GM12872 (cell line): ENCODE data around the gene EFHC1.

Source experiments
- TF ChIP-seq, protein P1 (sequence below): IDR thresholded peaks from 3 replicates; pipeline ENCODE4 v1.5.1; 2011; ENCODE audit warnings: low read depth, mild to moderate bottlenecking, low read length, moderate library complexity; ENCODE audit not compliant: insufficient read depth

Gene EFHC1

DNA sequence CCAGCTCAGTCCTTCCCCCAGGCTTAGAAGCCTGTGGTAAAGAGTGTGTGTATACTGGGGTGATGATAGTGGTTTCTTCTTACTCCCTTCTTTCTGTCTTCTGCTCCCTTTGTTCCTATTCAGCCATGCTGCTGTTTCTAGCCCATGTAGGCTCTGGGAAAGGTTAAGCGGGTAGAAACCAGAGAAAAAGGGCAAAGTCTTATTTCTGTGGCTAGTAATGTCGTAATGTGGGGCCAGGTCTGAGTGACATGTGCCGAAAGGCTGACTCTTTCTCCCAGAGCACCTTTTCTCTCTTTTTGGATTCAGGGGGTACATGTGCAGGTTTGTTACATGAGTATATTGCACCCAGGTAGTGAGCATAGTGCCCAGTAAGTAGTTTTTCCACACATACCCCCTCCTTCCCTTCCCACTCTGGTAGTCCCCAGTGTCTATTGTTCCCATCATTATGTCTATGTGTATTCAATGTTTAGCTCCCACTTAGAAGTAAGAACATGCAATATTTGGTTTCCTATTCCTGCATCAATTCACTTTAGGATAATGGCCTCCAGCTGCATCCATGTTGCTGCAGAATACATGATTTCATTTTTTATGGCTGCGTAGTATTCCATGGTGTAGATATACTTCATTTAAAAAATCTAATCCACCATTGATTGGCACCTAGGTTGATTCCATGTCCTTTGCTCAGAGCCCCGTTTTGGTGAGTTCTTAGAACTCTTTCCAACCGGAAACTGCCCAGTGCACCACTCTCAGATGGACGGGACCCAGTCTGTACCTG, 74.3 kb downstream of the EFHC1 start:
- TF ChIP-seq, protein P1, sequence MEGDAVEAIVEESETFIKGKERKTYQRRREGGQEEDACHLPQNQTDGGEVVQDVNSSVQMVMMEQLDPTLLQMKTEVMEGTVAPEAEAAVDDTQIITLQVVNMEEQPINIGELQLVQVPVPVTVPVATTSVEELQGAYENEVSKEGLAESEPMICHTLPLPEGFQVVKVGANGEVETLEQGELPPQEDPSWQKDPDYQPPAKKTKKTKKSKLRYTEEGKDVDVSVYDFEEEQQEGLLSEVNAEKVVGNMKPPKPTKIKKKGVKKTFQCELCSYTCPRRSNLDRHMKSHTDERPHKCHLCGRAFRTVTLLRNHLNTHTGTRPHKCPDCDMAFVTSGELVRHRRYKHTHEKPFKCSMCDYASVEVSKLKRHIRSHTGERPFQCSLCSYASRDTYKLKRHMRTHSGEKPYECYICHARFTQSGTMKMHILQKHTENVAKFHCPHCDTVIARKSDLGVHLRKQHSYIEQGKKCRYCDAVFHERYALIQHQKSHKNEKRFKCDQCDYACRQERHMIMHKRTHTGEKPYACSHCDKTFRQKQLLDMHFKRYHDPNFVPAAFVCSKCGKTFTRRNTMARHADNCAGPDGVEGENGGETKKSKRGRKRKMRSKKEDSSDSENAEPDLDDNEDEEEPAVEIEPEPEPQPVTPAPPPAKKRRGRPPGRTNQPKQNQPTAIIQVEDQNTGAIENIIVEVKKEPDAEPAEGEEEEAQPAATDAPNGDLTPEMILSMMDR = no peak

DNA sequence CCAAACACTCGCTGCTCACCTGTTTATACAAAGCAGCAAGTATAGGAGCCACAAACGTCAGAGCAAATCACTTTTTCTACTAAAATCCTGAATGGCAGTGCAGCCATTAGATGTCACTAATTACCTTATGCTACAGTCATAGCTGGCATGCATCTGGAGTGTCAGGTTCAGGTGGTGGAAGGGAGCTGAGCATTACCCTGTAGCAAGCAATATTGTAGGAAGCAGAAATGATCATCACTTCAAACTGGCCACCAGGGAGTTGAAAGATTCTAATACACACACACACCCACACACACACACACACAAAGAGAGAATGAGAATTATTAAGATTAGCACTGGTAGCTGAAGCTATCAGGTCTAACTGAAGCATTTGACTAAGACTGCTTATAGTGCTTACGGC, 75.8 kb downstream of the EFHC1 start:
- TF ChIP-seq, protein P1 = no peak

DNA sequence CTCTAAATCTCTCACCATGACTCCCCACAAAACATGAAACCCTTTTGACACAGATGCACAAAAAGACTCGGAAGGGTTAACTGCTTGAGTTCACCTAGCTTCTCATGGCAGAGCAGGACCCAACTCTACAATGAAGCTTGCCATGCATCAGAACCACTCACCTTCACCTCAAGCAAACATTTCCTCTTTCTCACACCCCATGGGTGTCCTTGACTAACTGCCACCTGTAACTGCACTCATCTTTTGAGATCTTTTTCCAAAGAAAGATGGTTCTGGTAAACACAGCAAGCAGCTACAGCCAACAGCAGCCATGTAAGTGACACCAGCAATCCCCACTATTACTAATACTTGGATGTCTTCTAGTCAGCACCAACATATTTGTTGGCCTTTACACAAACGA, 76.5 kb downstream of the EFHC1 start:
- TF ChIP-seq, protein P1 = no peak

DNA sequence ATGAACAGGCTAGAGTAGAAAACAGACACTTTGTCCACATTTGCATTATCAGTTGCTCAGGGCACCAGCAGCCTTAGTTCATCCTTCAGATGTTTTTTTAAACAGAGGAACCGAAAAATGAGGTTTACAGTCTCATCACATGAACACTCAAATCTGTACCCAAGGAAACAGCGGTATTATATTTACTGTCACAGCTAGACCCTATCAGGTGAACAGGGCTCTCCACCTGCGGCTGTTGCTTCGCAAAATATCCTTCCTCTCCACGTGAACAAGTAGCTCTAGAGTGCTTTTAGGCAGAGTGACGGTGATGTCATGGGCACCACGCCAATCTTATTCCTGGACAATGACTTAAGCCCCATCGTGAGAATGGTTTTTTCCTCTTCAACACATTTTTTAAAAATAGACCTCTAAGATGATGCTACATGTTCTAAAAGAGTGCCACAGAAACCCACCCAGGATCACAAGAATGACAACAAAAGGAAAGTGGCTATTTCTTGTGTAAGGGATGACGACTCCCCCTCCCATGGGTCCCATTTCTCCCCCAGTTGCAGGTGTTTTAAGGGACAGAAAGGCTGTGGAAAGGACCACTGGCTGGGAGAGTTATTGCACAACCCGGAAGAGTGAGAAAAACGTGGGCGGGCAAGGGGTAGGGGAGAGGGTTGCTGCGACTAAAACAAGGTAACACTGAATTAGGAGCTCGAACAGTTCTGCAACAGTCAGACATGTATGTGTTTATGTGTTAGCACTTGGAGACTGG, 77.7 kb downstream of the EFHC1 start:
- TF ChIP-seq, protein P1 = no peak

DNA sequence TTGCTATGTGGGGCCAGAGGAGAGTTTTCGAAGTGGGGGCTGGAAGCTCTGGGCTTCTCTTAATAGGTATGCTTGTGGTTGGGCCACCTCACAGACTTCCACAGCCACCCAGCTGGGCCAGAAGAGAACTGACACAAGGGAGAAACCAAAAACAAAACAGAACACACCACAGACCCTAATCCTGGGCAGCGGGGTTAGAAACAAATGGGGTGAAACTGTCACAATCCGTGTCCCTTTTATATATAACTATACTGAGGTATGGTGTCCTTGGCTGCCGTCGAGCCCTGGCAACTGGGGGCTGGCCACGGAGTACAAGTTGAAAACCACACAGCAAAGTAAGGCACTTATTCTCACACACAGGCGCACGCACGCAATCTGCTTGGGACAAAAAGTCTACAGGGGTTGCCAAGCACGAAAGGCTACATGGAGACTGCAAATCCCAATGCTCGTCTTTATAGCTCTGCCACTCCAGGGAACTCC, 78.4 kb downstream of the EFHC1 start:
- TF ChIP-seq, protein P1 = no peak

DNA sequence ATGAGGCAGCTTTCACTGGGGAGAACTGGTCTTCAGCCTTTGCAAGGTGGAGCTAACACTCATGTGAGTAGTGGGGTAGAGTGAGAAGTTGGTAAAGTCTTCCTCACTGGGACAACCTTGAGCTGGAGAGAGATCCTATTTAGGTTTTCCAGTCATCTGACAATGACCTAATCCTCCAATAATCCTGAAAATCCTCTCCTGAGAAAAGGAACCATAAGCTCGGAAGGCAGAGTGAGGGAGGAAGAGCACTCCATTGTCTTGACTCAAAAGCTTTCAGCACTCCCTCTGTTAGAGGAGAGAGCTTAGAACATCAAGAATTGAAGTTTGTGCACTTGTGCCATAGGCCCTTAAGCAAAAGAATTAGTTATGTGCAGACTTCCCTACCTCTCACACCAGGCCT, 78.9 kb downstream of the EFHC1 start:
- TF ChIP-seq, protein P1 = no peak

DNA sequence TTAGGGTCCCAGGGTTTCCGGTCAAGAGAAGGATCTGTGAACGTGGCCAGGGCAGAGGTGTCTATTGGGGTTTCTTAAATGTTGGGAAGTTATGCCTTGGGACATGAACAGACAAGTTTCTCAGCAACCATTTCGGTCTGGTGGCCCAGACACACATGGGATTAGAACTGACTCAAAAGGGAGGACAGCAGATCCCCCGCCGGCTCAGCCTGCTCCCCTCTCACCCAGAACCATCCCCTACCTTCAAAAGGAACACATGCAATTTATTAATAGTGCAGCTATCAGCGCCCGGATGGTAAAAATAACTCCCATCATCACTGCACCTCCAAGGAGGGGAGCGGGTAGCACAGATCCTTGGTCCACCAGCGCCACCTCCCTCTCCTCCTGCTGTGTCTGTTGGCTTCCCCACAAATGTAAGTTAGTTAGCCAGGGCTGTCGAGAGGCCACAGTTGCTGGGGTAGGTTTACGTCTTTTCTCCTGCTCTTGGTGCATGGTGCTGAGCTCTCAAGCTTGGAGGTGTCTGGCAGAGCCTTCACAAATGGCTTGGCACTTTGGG, 79.6 kb downstream of the EFHC1 start:
- TF ChIP-seq, protein P1 = no peak
